ENCODE results near the gene ATF7. TPM values are rescaled to one million over a fixed set of nuclear protein-coding genes. Genes with fewer than 3 reads are reported as not detected.

The ATF7 gene
- total and polyA plus RNA-seq, 2 of the 13 experiments (the other 11 are each of a cell fraction or from before 2014, with no cell fraction given), result 9.6 to 16.2 TPM

GRCh38 chr12:53500142-53500775, 125.9 kb downstream of the ATF7 start (continued):
- TF ChIP-seq IKZF5 (CRISPR knock-in tag; IDR thresholded peaks at IDR 0.05) (no peak), ZNF768 (CRISPR knock-in tag; IDR thresholded peaks at IDR 0.05) (no peak), SETDB1 (CRISPR knock-in tag; IDR thresholded peaks at IDR 0.05; ENCODE audit: borderline replicate concordance) (no peak), PHF5A (CRISPR knock-in tag; IDR thresholded peaks at IDR 0.05; ENCODE audit: low read depth, unreplicated experiment) (no peak), ZBTB7B (CRISPR knock-in tag; IDR thresholded peaks at IDR 0.05) (0 out of 2 replicates have a peak, but pooled peaks have one; percentile 54), HNF1B (CRISPR knock-in tag; IDR thresholded peaks at IDR 0.05) (0 out of 2 replicates have a peak, but pooled peaks have one; percentile 8), KLF16 (CRISPR knock-in tag; IDR thresholded peaks at IDR 0.05) (no peak), ZNF230 (CRISPR knock-in tag; IDR thresholded peaks at IDR 0.05) (no peak), CREBL2 (CRISPR knock-in tag; IDR thresholded peaks at IDR 0.05; ENCODE audit: borderline replicate concordance) (no peak), POGK (CRISPR knock-in tag; conservative IDR thresholded peaks at IDR 0.05) (no peak), HES4 (CRISPR knock-in tag; IDR thresholded peaks at IDR 0.05; ENCODE audit: borderline replicate concordance) (no peak), ZBTB40 (IDR thresholded peaks at IDR 0.05) (no peak), ZBTB40 (CRISPR knock-in tag; IDR thresholded peaks at IDR 0.05) (no peak), ZNF431 (CRISPR knock-in tag; IDR thresholded peaks at IDR 0.05; ENCODE audit: borderline replicate concordance, low read depth) (no peak), CREB1 (IDR thresholded peaks at IDR 0.05) (no peak), CREB1 (CRISPR knock-in tag; IDR thresholded peaks at IDR 0.05) (no peak)

All from HepG2 (cell line).